MCF 10A (cell line): ENCODE results near the gene ZCWPW1. TPM values are rescaled to one million over a fixed set of nuclear protein-coding genes. Genes with fewer than 3 reads are reported as not detected.

ENCODE experiments used
- BruUV-seq: library from RNA; stranded (reverse); fragments of 400-500 nt; replicated peaks from 2 replicates; lab custom pipeline; 2021; lab: Mats Ljungman, UMichigan
- CTCF ChIA-PET: fragments of 300-600 bp; sonication (Branson Sonifier 250); formaldehyde crosslinking; extraction: SDS; loops from one replicate; lab custom pipeline; 2021; ENCODE audit warnings: antibody characterized with exemption, inconsistent platforms; lab: Yijun Ruan, JAX
- POLR2A ChIA-PET: fragments of 300-600, 350-650 bp; sonication (Branson Sonifier 250); formaldehyde crosslinking; extraction: SDS; loops from one replicate; lab custom pipeline; 2020; ENCODE audit warnings: antibody characterized with exemption, inconsistent platforms; lab: Yijun Ruan, JAX
- DNase-seq: peaks from one replicate; pipeline ENCODE4 v3.0.0-alpha.2; 2018; ENCODE audit not compliant: unreplicated experiment
- H3K27ac Mint-ChIP-seq: one replicate; pipeline ENCODE4 v1.8.0; 2022; ENCODE audit warnings: mild to moderate bottlenecking, low read depth, mixed read lengths; ENCODE audit not compliant: unreplicated experiment
- H3K27me3 Mint-ChIP-seq: one replicate; pipeline ENCODE4 v1.8.0; 2022; ENCODE audit warnings: mixed read lengths; ENCODE audit not compliant: insufficient read depth, unreplicated experiment
- H3K36me3 Mint-ChIP-seq: one replicate; pipeline ENCODE4 v1.8.0; 2022; ENCODE audit warnings: mild to moderate bottlenecking, moderate library complexity, mixed read lengths; ENCODE audit not compliant: insufficient read depth, unreplicated experiment
- H3K4me1 Mint-ChIP-seq: one replicate; pipeline ENCODE4 v1.8.0; 2022; ENCODE audit warnings: mixed read lengths; ENCODE audit not compliant: insufficient read depth, unreplicated experiment
- H3K4me3 Mint-ChIP-seq: one replicate; pipeline ENCODE4 v1.8.0; 2022; ENCODE audit warnings: mild to moderate bottlenecking, moderate library complexity, mixed read lengths; ENCODE audit not compliant: unreplicated experiment
- H3K9me3 Mint-ChIP-seq: one replicate; pipeline ENCODE4 v1.8.0; 2022; ENCODE audit warnings: mixed read lengths; ENCODE audit not compliant: unreplicated experiment
- CTCF ChIP-seq: fragments of 200-600 bp; IDR thresholded peaks from one replicate; pipeline ENCODE4 v1.8.0; 2022; ENCODE audit warnings: antibody characterized with exemption, mild to moderate bottlenecking; ENCODE audit not compliant: unreplicated experiment
- intact Hi-C: fragments of 100-400 bp; cut with micrococcal nuclease; formaldehyde crosslinking; loops from 2 replicates; pipeline ENCODE4 v1.14.1; 2022
- total RNA-seq: library from RNA; stranded (reverse); gene quantifications from 2 replicates; pipeline ENCODE4 v1.2.3, GENCODE V29; 2022

ZCWPW1 gene
- total RNA-seq, 1 experiment from 2014 or later: 6.5 TPM

- intact Hi-C loops: no loop called here
- Mint-ChIP-seq H3K36me3 (peaks cover 7% of the 10 kb centered on the region), H3K4me3 (no peak within 1 kb of the TSS), H3K9me3 (no peaks in the 10 kb centered on the region), H3K27ac (no peak within 1 kb of the TSS), H3K4me1 (no peaks in the 10 kb centered on the region), H3K27me3 (no peaks in the 10 kb centered on the region)
- ChIA-PET CTCF (no interaction called here), POLR2A (no interaction called here)
- BruUV-seq: no TSS peak
- TF ChIP-seq CTCF: no peak
- no peak for DNase-seq
Observed at GRCh38 chr7:100373261-100373831, 55.2 kb downstream of the ZCWPW1 start, which contains the start of gene PILRA. PILRA (plus strand) TSS chr7:100373487; CDS start chr7:100373657, 170 bp downstream.

GRCh38 chr7:100372694-100373093, 55.8 kb downstream of the ZCWPW1 start:
- BruUV-seq: no TSS peak
- no peak for DNase-seq
- intact Hi-C loops: no loop called here
- Mint-ChIP-seq H3K9me3 (no peaks in the 10 kb centered on the region), H3K36me3 (peaks cover 7% of the 10 kb centered on the region), H3K4me1 (no peaks in the 10 kb centered on the region), H3K27me3 (no peaks in the 10 kb centered on the region), H3K27ac (no peak overlapping the region), H3K4me3 (no peak overlapping the region)
- POLR2A ChIA-PET: no interaction called here
- CTCF ChIA-PET: no interaction called here
- TF ChIP-seq CTCF: no peak

GRCh38 chr7:100372256-100372655, 56.2 kb downstream of the ZCWPW1 start:
- H3K27me3 Mint-ChIP-seq: no peaks in the 10 kb centered on the region
- H3K4me1 Mint-ChIP-seq: no peaks in the 10 kb centered on the region
- DNase-seq: no peak
- H3K4me3 Mint-ChIP-seq: no peak overlapping the region
- peaks cover 7% of the 10 kb centered on the region for H3K36me3 Mint-ChIP-seq
- no peak for TF ChIP-seq CTCF
- H3K9me3 Mint-ChIP-seq: no peaks in the 10 kb centered on the region
- no TSS peak for BruUV-seq
- no peak overlapping the region for H3K27ac Mint-ChIP-seq
- ChIA-PET CTCF (interaction anchor here (0.8 kb wide), 1 partner anchor 36 kb away, joined by 3 read pairs; no protein-coding TSS in a partner anchor), POLR2A (no interaction called here)
- intact Hi-C loops: no loop called here

- no TSS peak for BruUV-seq
- no peaks in the 10 kb centered on the region for H3K27me3 Mint-ChIP-seq
- no peak for TF ChIP-seq CTCF
- intact Hi-C loops: no loop called here
- H3K36me3 Mint-ChIP-seq: peaks cover 7% of the 10 kb centered on the region
- H3K27ac Mint-ChIP-seq: no peak overlapping the region
- ChIA-PET CTCF (interaction anchor here (0.8 kb wide), 1 partner anchor 36 kb away, joined by 3 read pairs; no protein-coding TSS in a partner anchor), POLR2A (interaction anchor here (0.5 kb wide), 1 partner anchor 57 kb away, joined by 3 read pairs; no protein-coding TSS in a partner anchor)
- no peaks in the 10 kb centered on the region for H3K4me1 Mint-ChIP-seq
- no peak overlapping the region for H3K4me3 Mint-ChIP-seq
- no peaks in the 10 kb centered on the region for H3K9me3 Mint-ChIP-seq
- no peak for DNase-seq
Observed at GRCh38 chr7:100371561-100372171, 56.8 kb downstream of the ZCWPW1 start.
